Myometrial cell (primary cell): Measurements from ENCODE around the gene PARVB. TPM values are rescaled to one million over a fixed set of nuclear protein-coding genes. Genes with fewer than 3 reads are reported as not detected.

Source experiments
- total RNA-seq: library from RNA; depleted of rRNA; stranded (reverse); fragments of >200 nt; gene quantifications from 2 replicates; pipeline ENCODE4 v1.2.3, GENCODE V29; 2015

The PARVB gene, protein sequence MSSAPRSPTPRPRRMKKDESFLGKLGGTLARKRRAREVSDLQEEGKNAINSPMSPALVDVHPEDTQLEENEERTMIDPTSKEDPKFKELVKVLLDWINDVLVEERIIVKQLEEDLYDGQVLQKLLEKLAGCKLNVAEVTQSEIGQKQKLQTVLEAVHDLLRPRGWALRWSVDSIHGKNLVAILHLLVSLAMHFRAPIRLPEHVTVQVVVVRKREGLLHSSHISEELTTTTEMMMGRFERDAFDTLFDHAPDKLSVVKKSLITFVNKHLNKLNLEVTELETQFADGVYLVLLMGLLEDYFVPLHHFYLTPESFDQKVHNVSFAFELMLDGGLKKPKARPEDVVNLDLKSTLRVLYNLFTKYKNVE
- 36.9 and 74.1 TPM in 2 replicates for total RNA-seq

DNA sequence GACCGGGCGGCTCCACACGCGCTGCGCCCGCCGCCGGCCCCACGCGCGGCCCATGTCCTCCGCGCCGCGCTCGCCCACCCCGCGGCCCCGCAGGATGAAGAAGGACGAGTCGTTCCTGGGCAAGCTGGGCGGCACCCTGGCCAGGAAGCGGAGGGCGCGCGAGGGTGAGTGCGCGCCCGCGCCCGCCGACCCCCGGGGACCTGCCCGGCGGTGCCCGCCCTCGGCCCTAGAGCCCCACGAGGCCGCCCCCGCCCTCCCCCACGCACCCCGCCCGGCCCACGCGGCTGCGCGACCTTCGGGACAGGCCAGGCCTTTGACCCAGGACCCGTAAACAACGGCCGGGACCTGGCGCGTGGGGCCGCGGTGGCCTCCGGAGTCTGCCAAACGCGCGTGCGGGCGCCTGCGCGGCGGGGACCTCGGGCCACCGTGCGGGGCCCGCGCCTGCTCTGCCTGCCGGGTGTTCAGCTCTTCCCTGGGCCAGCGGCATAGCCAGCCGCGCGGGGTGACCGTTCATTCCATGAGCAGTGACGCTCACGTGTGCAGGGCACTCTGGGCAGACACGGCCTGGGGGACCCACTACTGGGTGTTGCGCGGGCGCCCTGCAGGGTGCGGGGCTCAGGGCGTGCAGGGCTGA lies at the start of gene PARVB:
PARVB (plus strand) TSS at position 15 of the 634 bp plus-strand sequence; CDS start at position 53, 38 bp downstream.

DNA sequence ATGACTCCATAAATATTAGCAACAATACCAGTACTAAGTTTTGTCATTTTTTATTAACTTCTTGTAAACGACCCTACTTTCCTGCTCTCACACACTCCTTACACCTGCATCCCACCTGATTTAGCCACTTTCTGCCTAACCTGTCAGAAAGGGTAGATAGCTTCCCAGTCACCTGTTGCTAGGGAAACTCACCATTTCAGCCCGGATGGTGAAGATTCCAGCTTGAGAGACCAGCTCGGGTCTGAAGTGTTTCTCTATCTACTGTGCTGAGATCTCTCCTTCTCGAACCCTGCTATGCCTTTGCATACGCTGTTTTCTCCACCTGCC lies 156.6 kb downstream of the PARVB start, which contains the start of gene PARVG:
PARVG (plus strand) TSS at position 220 of the 327 bp plus-strand sequence. CDS start 2,405 bp downstream, outside the sequence.

Other genes with a start within 250 kb of the PARVB start
- 1.7 and 1.9 TPM in 2 replicates for gene EFCAB6, start 212.0 kb upstream of the PARVB start, total RNA-seq
- gene SULT4A1, start 161.8 kb upstream of the PARVB start, total RNA-seq = not detected in 2 replicates
- gene PNPLA5, start 132.3 kb upstream of the PARVB start, total RNA-seq = not detected in 2 replicates
- 3.5 and 4.9 TPM in 2 replicates for gene PNPLA3, start 100.5 kb upstream of the PARVB start, total RNA-seq
- gene SAMM50, start 68.9 kb upstream of the PARVB start, total RNA-seq = 53.6 and 58.5 TPM in 2 replicates
- gene PARVG, start 156.6 kb downstream of the PARVB start, total RNA-seq = not detected in 2 replicates